Sigmoid colon (tissue), 4 donors: ENCODE results near the gene PRTN3.

Experiments used
- EP300 ChIP-seq, 4 donors: sonication (generic); formaldehyde crosslinking; IDR thresholded peaks; one replicate each; pipeline ENCODE4 v1.6.1; 2017; ENCODE audit warnings: antibody characterized with exemption in 4 of 4
- POLR2A ChIP-seq, 2 donors: fragments of 450-650 bp; IDR thresholded peaks; one replicate each; pipeline ENCODE4 v1.6.1; 2016; ENCODE audit warnings: antibody characterized with exemption in 2 of 2, mild to moderate bottlenecking in 2 of 2, moderate library complexity in 2 of 2
- POLR2AphosphoS5 ChIP-seq, 4 donors: sonication (generic); formaldehyde crosslinking; IDR thresholded peaks; one replicate each; pipeline ENCODE4 v1.6.1; 2017; ENCODE audit warnings: antibody characterized with exemption in 4 of 4
- TF ChIP-seq, protein P1 (sequence below), 4 experiments: fragments of 450-650 bp in 3 of 4; fragments of 200-600 bp in 1 of 4; IDR thresholded peaks; one replicate each; pipeline ENCODE4 v1.5.1; 2016 to 2019; ENCODE audit warnings: antibody characterized with exemption in 4 of 4, mild to moderate bottlenecking in 3 of 4, moderate library complexity in 2 of 4

- TF ChIP-seq, protein P1, sequence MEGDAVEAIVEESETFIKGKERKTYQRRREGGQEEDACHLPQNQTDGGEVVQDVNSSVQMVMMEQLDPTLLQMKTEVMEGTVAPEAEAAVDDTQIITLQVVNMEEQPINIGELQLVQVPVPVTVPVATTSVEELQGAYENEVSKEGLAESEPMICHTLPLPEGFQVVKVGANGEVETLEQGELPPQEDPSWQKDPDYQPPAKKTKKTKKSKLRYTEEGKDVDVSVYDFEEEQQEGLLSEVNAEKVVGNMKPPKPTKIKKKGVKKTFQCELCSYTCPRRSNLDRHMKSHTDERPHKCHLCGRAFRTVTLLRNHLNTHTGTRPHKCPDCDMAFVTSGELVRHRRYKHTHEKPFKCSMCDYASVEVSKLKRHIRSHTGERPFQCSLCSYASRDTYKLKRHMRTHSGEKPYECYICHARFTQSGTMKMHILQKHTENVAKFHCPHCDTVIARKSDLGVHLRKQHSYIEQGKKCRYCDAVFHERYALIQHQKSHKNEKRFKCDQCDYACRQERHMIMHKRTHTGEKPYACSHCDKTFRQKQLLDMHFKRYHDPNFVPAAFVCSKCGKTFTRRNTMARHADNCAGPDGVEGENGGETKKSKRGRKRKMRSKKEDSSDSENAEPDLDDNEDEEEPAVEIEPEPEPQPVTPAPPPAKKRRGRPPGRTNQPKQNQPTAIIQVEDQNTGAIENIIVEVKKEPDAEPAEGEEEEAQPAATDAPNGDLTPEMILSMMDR (IDR thresholded peaks at IDR 0.05) = no peak
- TF ChIP-seq POLR2AphosphoS5 (IDR thresholded peaks at IDR 0.05) (no peak), POLR2A (IDR thresholded peaks at IDR 0.05) (no peak), EP300 (IDR thresholded peaks at IDR 0.05) (no peak)
Observed at GRCh38 chr19:866769-867300, 26.0 kb downstream of the PRTN3 start.
